ENCODE results near the gene ANGPTL8. TPM values are rescaled to one million over a fixed set of nuclear protein-coding genes. Genes with fewer than 3 reads are reported as not detected.

The ANGPTL8 gene
- total RNA-seq, 3 donors from 2014 or later = 0.44 to 17.9 TPM; not detected in 1

DNA sequence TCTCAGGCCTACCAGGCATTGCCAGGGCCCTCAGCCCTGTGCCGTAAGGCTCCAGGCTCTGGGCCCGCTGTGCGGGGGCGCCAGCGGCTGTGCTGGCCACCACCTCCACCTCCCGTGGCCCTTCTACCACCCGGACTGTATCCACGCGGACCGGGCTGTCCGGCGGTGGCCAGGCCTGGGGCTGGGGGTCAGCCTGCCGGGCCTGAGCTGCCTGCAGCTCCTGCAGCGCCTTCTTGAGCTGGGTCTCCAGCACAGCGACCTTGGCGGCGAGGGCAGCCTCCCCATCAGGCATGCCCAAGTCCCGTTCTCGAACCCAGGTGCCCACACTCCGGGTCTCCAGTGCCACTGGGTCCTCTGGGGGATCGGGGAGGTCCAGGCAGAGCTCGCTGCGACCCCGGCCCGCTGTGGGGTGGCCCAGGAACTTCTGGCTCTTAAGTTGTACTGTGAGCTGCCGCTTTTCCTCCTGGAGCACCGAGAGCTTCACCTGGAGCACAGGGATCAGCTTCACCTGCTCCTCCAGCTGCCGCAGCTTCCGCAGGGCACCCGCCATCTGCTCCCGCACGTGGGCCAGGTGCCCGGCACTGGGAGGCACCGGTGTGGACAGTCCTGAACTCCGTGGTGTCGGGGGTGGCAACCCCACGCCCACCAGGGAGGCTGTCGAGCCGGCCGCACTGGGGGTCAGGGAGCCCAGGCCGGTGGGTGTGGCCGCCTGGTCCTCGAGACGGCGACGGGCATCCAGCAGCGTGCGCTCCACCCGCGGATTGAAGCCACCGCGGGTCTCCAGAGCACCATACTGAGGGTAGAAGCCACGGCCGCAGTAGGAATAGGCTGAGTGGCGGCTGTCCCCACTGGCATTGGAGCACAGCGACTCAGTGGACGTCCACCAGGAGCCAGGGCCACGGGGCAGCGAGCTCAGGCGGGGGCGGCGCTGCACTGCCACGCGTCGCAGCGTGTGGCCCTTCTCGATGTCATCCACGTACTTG lies 46.2 kb upstream of the ANGPTL8 start:
- no peak for DNase-seq (ENCODE audit: low spot score in 2 of 2)
- peak overlapping the region in 2 of 3 donors; percentile 59 to 93 for H3K4me3 ChIP-seq
- intact Hi-C loops (cut with DNase I; ENCODE audit: low total_unique reads) = no loop called here
- peak overlapping the region; percentile 61 to 77 for H3K27ac ChIP-seq
- no peak for TF ChIP-seq POLR2AphosphoS5 (IDR thresholded peaks at IDR 0.05)
- no peak for TF ChIP-seq POLR2A (IDR thresholded peaks at IDR 0.05)
- TF ChIP-seq, protein P1, sequence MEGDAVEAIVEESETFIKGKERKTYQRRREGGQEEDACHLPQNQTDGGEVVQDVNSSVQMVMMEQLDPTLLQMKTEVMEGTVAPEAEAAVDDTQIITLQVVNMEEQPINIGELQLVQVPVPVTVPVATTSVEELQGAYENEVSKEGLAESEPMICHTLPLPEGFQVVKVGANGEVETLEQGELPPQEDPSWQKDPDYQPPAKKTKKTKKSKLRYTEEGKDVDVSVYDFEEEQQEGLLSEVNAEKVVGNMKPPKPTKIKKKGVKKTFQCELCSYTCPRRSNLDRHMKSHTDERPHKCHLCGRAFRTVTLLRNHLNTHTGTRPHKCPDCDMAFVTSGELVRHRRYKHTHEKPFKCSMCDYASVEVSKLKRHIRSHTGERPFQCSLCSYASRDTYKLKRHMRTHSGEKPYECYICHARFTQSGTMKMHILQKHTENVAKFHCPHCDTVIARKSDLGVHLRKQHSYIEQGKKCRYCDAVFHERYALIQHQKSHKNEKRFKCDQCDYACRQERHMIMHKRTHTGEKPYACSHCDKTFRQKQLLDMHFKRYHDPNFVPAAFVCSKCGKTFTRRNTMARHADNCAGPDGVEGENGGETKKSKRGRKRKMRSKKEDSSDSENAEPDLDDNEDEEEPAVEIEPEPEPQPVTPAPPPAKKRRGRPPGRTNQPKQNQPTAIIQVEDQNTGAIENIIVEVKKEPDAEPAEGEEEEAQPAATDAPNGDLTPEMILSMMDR (IDR thresholded peaks at IDR 0.05) = no peak
- no peaks in the 10 kb centered on the region for H3K27me3 ChIP-seq
- H3K36me3 ChIP-seq = peaks cover 9% of the 10 kb centered on the region
- peaks cover 0 to 14% of the 10 kb centered on the region in 2 donors for H3K4me1 ChIP-seq
- no peaks in the 10 kb centered on the region for H3K9me3 ChIP-seq

DNA sequence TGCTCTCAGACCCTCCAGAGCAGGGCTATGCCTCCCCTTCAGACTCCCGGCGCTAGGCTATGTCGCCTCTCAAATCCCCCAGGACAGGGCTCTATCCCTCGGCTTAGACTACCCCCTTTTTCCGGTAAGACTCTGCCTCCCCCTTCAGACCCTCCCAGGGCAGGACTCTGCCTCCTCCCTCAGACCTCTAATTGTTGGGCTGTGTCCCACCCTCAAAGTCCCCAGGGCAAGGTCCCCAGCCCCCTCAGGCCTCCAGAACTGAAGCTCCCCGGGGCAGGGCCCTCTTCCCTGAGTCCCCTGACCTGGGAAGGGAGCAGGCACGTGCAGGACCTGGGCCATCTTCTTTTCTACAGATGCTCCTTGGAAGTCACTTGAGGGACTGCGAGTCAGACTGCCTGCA lies 45.2 kb upstream of the ANGPTL8 start:
- intact Hi-C loops (cut with DNase I; ENCODE audit: low total_unique reads) = no loop called here
- Histone ChIP-seq H3K4me1 (peaks cover 3 to 14% of the 10 kb centered on the region in 2 donors), H3K4me3 (peak overlapping the region; percentile 59 to 93 (median 80)), H3K27me3 (no peaks in the 10 kb centered on the region), H3K9me3 (no peaks in the 10 kb centered on the region), H3K36me3 (peaks cover 9% of the 10 kb centered on the region), H3K27ac (peak overlapping the region; percentile 61 to 77)
- no peak for DNase-seq (ENCODE audit: low spot score in 2 of 2)
- TF ChIP-seq POLR2A (IDR thresholded peaks at IDR 0.05) = no peak
- TF ChIP-seq, protein P1 (IDR thresholded peaks at IDR 0.05) = no peak
- no peak for TF ChIP-seq POLR2AphosphoS5 (IDR thresholded peaks at IDR 0.05)

DNA sequence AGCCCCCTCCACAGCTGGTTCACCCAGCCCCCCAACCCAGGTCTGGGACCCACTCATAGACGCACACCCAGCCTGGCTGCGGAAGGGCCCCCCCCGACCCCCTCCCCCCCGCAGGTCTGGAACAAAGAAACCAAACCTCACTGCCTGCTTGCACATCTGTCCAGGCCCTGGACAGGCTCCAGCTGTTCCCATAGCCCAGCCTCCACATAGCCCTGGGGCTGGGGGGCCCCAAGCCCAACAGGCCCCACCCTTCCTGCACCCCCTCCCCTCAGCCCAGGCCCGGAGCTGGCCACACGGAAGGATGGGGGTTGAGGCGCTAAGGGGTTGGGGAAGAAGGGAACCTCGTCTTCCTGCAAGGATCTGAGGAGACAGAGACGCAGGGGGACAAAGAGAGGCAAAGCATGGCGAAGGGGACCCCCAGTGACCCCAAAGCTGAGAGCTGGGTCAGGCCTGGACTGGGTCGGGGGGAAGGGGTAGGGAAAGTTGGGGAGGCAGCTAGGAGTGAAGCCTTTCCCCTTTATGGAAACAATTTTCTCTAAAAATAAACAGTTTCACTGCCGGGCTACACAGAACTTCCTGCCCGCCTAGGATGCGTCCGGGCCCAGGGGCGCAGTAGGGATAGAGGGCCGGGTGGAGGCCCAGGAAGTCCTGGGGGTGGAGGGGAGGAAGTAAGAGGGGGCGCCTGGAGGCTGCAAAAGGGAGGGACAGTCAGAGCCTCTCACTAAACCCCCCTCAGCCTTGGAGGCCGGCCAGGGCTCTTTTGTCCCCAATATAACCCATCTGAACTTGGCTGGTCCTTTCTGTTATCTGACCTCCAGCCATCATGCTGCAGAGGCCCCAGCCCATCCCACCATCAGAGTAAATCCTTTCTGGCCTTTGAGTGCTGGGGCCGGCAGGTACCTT lies 44.5 kb upstream of the ANGPTL8 start:
- Histone ChIP-seq H3K9me3 (no peaks in the 10 kb centered on the region), H3K4me3 (peak overlapping the region; percentile 59 to 93 (median 80)), H3K36me3 (peaks cover 9% of the 10 kb centered on the region), H3K27ac (peak overlapping the region; percentile 61 to 77), H3K27me3 (no peaks in the 10 kb centered on the region), H3K4me1 (peaks cover 3 to 12% of the 10 kb centered on the region in 2 donors)
- intact Hi-C loops (cut with DNase I; ENCODE audit: low total_unique reads) = no loop called here
- TF ChIP-seq, protein P1 (IDR thresholded peaks at IDR 0.05) = no peak
- TF ChIP-seq POLR2AphosphoS5 (IDR thresholded peaks at IDR 0.05) (no peak), POLR2A (IDR thresholded peaks at IDR 0.05) (no peak)
- no peak for DNase-seq (ENCODE audit: low spot score in 2 of 2)

DNA sequence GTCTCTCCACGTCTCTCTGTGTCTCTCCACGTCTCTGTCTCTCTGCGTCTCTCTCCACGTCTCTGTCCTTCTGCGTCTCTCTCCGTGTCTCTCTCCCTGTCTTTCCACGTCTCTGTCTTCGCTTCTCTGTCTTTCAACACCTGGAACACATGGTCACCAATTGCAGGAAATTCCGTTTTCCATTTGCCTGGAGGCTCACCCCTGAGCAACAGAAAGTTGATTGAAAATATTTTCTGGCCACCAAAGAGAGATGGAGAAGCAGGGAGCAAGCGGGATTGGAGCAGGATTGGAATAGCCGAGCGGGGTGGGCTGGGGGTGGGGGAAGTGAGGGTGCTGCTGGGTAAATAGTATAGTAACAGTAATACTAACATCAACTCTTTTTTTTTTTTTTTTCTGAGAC lies 43.7 kb upstream of the ANGPTL8 start:
- Histone ChIP-seq H3K9me3 (no peaks in the 10 kb centered on the region), H3K36me3 (peaks cover 9% of the 10 kb centered on the region), H3K27me3 (no peaks in the 10 kb centered on the region), H3K4me1 (peaks cover 3 to 6% of the 10 kb centered on the region in 2 donors), H3K27ac (peak overlapping the region; percentile 61 to 77), H3K4me3 (peak overlapping the region; percentile 59 to 93 (median 80))
- TF ChIP-seq, protein P1 (IDR thresholded peaks at IDR 0.05) = no peak
- TF ChIP-seq POLR2AphosphoS5 (IDR thresholded peaks at IDR 0.05) (no peak), POLR2A (IDR thresholded peaks at IDR 0.05) (no peak)
- DNase-seq (ENCODE audit: low spot score in 2 of 2) = no peak
- intact Hi-C loops (cut with DNase I; ENCODE audit: low total_unique reads) = no loop called here
